ENCODE results near the gene SAPCD2.

SAPCD2 gene

DNA sequence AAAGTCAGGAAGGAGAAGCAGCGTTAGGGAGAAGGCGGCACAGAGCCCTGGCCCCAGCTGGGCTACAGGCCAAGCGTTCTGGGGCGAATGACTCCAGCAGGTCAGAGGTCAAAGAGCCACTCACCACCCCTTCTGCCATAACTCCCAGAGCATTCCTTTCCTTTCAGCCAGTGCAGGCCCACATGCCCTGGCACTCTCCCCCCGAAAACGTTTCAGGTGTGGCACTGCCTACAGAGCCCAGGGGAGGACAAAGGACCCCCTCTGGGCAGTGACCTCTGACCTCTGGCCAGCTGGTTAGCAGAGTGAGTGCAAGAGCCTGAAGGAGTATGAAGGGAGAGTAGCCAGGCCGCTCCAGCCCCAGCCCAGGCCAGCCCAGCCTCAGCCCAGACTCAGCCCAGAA is 47.2 kb downstream of the SAPCD2 start:
- TF ChIP-seq CTCF (IDR thresholded peaks at IDR 0.05; ENCODE audit: control insufficient read depth, extremely low read depth, insufficient read depth), result no peak
- DNase-seq (ENCODE audit: low read depth), result no peak
- H3K4me3 ChIP-seq (ENCODE audit: low read depth, low read length), result no peak overlapping the region

DNA sequence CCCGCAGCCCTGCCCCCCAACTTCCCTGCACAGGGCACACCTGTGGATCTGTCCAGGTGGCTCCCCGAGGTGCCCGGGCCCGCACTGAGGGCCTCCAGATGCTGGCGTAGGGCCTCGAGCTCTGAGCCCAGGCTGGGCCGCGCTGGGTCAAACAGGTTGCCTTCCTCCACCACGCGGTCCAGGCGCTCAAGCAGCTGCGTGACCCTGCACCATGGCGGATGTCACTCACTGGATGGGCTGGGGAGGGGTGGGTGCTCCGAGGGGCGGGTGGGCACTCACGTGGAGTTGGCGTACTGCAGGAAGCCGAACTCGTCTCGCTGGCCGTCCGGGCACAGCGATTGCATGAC is 47.7 kb downstream of the SAPCD2 start:
- TF ChIP-seq CTCF (IDR thresholded peaks at IDR 0.05; ENCODE audit: control insufficient read depth, extremely low read depth, insufficient read depth), result no peak
- DNase-seq (ENCODE audit: low read depth), result no peak
- peak overlapping the region; percentile 15; the same call in 1 of the 2 replicates for H3K4me3 ChIP-seq (ENCODE audit: low read depth, low read length)

DNA sequence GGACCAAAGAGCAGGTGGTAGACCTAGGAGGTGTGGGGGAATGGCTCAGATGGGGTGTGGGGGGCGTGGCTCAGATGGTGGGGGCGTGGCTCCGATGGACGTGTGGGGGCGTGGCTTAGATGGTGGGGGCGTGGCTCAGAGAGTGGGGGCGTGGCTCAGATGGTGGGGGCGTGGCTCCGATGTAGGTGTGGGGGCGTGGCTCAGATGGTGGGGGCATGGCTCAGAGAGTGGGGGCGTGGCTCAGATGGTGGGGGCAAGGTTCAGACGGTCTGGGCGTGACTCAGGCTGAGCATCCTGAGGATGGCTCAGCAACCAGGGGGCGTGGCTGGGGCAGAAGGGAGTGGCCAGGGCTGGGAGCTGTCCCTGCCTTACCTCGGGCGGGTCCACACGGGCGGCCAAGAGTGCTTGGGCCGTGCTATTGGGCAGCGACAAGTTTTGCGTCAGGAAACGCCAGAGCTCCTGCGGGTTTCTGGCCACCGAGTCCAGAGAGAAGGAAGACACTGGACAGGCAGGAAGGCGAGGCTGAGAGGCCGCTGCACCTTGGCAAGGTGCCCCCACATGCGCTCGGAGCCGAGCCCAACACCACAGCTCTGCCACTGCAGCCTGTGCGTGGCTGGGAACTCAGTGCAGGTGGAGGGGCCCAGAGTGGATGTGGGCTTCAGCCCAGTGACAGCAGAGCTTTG is 48.2 kb downstream of the SAPCD2 start:
- DNase-seq (ENCODE audit: low read depth), result peak; percentile 99
- H3K4me3 ChIP-seq (ENCODE audit: low read depth, low read length), result no peak overlapping the region; the same call in 1 of the 2 replicates
- no peak for TF ChIP-seq CTCF (IDR thresholded peaks at IDR 0.05; ENCODE audit: control insufficient read depth, extremely low read depth, insufficient read depth)

DNA sequence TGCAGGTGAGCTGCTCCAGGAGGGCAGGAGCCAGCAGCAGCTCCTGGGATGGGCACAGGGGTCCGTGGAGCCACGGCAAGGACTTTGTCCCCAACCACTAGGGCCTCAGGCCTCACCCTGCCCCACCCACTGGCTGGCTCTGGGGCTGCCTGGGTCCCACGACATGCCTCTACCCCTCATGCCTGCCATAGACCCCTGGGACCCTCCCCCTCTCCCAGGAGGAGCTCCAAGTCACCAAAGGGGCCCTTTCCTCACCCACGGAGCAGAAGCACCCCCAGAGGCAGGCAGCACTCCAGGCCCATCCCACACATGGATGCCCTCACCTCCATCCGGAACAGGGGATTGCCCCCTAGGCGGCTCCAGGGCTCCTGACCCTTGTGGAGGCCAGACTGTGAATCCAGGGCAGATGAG is 48.8 kb downstream of the SAPCD2 start:
- no peak for TF ChIP-seq CTCF (IDR thresholded peaks at IDR 0.05; ENCODE audit: control insufficient read depth, extremely low read depth, insufficient read depth)
- no peak for DNase-seq (ENCODE audit: low read depth)
- no peak overlapping the region for H3K4me3 ChIP-seq (ENCODE audit: low read depth, low read length)

GRCh38 chr9:137020771-137021567 is 49.4 kb downstream of the SAPCD2 start:
- no peak for TF ChIP-seq CTCF (IDR thresholded peaks at IDR 0.05; ENCODE audit: control insufficient read depth, extremely low read depth, insufficient read depth)
- no peak overlapping the region for H3K4me3 ChIP-seq (ENCODE audit: low read depth, low read length)
- no peak for DNase-seq (ENCODE audit: low read depth)

GRCh38 chr9:137019891-137020683 is 50.3 kb downstream of the SAPCD2 start:
- no peak for TF ChIP-seq CTCF (IDR thresholded peaks at IDR 0.05; ENCODE audit: control insufficient read depth, extremely low read depth, insufficient read depth)
- no peak for DNase-seq (ENCODE audit: low read depth)
- no peak overlapping the region for H3K4me3 ChIP-seq (ENCODE audit: low read depth, low read length)
